SKM-1 treated with dmso at 0.1 percent for 144 hours (cell line): Measurements from ENCODE around the gene TRMT112.

Source experiments
- DNase-seq: peaks from one replicate; lab custom pipeline; 2025; ENCODE audit not compliant: unreplicated experiment; lab: John Stamatoyannopoulos, UW

TRMT112 gene

DNA sequence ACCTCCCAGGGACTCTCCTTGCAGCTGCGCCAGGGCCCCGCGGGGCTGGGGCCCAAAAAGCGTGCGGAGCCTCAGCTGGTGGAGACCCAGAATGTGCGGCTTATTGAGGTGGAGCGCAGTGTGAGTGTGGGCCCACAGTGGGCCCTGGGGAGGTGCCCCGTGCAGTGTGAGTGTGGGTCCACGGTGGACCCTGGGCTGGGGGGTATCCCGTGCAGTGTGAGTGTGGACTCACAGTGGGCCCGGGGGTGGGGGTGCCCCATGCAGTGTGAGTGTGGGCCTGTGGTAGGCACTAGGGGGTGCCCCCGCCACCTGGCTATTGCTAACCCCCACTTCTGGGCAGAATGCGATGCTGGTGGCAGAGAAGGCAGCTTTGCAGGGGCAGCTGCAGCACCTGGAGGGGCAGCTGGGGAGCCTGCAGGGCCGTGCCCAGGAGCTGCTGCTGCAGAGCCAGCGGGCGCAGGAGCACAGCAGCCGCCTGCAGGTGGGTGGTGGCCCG lies 33.8 kb upstream of the TRMT112 start:
- DNase-seq: no peak

DNA sequence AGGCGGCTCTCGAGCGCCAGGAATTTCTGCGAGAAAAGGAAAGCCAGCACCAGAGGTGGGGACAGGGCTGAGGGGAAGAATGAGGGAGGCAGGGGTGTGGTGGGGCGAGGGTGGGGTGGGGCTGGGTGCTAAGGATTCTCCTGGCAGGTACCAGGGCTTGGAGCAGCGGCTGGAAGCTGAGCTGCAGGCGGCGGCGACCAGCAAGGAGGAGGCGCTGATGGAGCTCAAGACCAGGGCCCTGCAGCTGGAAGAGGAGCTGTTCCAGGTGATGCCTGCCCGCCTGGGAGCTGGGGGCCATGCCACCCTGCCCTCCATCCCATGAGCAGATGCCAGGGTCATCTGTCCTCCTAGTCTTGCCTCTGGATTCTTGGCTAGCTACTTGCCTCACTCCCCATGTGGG lies 32.0 kb upstream of the TRMT112 start:
- no peak for DNase-seq

DNA sequence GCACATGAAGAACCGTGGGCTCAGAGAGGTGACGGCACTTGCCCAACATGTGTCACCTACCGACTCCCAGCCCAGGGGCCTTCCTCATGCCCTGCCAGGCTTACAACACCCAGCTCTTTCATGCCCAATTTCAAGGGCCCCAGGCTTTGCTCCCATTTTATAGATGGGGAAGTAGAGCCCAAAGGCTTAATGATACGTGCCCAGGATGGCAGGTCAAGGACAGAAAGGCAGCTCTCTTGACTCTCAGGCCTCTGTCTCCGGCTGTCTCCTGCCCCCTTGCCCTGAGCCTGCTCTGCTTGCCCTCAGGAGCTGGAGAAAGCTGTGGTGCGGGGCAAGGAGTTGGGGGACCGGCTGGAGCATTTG lies 31.6 kb upstream of the TRMT112 start:
- DNase-seq: no peak

DNA sequence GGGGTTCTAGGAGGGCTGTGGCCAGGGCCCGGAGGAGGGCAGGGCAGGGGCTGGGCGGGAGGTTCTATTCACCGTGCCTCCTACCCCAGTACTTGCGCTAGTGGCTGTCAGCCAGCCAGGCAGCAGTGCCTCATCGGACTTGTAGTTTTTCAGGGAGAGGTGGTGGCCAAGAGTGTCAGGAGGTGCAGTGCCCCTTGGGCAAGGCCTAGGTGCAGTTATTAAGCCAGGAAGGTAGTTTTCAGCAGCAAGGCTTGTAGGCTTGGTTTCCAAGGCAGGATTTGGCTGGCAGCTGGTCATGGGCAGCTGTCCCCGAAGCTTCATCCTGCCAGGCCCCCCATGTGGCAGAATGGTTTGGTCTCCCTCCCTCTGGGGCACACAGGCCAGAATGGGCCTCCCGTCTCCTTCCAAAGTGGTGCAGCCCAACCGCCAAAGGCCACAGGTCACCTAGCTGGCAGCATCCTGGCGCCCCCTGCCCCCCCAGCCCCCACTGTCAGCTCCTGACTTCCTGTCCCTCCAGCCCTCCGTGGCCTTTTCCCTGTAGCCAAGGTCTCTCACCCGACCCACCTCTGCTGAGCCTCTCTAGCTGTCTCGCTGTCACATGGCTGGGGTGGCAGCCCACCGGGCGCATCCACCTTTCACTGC lies 31.1 kb upstream of the TRMT112 start:
- DNase-seq: no peak

DNA sequence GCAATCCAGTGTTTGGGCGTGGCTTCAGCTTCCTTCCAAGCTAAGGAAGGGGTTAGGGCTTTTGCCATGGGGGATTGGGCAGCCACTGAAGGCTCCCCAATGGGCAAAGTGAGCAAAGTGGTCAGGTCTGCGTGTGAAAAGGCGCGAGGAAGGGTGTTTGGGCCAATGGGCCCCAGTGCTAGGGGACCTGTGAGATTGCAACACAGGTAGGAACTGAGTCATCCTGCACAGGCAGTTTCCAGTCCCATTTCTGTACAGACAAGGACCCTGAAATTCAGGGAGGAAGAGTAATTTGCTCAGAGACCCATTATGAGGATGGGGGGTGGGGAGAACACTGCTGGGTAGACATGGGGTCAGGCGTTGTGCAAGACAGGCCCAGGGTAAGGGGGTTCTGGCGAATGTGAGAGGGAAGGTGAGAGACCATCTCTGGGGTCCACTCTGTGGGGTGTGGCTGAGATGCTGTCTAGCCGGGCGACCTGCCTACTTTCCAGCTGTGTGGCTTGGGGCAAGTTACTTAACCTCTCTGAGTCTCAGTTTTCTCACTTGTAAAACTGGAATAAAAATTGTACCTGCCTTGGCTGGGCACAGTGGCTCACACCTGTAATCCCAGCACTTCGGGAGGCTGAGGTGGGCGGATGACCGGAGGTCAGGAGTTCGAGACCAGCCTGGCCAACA lies 30.0 kb upstream of the TRMT112 start:
- DNase-seq: peak; percentile 56

DNA sequence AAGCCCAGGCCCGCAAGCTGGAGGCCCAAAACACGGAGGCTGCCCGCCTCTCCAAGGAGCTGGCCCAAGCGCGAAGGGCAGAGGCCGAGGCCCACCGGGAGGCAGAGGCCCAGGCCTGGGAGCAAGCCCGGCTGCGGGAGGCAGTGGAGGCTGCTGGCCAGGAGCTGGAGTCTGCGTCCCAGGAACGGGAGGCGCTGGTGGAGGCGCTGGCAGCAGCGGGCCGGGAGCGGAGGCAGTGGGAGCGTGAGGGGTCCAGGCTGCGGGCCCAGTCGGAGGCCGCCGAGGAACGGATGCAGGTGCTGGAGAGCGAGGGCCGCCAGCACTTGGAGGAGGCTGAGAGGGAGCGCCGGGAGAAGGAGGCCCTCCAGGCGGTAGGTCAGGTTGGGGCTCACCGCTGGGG lies 27.4 kb upstream of the TRMT112 start:
- no peak for DNase-seq

GRCh38 chr11:64343767-64344559 lies 26.6 kb upstream of the TRMT112 start:
- DNase-seq: no peak

GRCh38 chr11:64342869-64343745 lies 25.7 kb upstream of the TRMT112 start:
- no peak for DNase-seq

- peak; percentile 67 for DNase-seq
These were observed 24.8 kb upstream of the TRMT112 start for GRCh38 chr11:64341851-64342791.

DNA sequence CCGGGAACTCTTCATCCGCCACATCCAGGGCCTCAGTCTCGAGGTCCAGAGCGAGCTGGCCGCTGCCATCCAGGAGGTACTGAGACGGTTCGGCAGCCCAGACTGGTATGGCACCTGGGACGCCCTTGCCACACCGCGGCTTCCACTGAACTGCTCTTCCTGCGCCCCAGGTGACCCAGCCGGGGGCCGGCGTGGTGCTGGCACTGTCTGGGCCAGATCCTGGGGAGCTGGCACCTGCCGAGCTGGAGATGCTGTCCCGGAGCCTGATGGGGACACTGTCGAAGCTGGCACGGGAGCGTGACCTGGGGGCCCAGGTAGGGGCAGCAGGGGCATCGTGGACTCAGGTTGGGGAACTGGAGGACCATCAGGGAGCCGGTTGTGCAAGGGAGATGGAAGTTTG lies 24.1 kb upstream of the TRMT112 start:
- no peak for DNase-seq

- peak; percentile 65 for DNase-seq
These were observed 23.4 kb upstream of the TRMT112 start for GRCh38 chr11:64340671-64341335.

DNA sequence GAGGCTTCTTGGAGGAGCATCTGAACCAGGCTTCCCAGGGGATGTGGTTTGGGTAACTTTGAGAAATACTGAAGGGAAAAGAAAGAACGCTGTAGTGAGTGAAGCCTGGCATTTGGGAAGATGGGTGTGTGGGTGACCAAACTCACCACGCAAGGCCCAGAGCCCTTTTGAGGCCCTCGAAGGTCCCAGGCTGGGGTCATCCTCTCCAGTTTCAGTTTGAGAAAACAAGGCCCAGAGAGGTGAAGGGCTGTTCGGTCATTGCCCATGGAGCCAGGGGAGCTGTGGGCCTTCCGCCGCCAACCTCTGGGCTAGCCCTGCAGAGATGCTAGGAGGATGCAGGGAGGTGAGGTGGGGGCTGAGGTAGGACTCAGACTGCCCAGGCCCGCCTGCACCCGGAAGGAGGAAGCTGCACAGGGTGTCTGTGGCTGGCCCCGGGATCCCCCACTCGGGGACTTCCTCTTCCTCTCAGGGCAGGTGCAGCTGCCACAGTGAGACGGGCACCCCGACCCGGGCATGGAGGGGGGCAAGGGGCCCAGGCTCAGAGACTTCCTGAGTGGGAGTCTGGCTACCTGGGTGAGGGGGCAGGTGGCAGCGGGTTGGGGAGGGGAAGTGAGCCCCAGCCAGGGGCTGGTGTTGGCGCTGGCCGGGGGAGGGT lies 22.5 kb upstream of the TRMT112 start, which contains the start of gene CCDC88B:
Gene CCDC88B (plus strand): TSS at position 451 of the 655 bp plus-strand sequence. CDS start 63 bp downstream, at position 514.
- peak; percentile 76 for DNase-seq

- no peak for DNase-seq
These were observed 21.9 kb upstream of the TRMT112 start for GRCh38 chr11:64339286-64339685.

DNA sequence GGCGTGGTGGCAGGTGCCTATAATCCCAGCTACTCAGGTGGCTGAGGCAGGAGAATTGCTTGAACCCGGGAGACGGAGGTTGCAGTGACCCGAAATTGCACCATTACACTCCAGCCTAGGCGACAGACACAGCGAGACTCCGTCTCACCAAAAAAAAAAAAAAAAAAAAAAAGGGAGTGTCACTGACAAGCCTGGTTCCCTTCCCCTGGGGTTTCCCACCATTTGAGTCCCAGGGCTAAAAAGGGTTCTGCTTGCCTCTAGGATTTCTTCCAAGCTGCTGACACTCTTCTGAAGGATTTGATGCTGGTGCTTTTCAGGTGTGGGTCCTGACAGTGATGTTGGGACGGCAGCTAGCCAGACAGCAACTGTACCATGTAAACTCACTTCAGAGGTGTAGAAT lies 21.4 kb upstream of the TRMT112 start:
- DNase-seq: no peak

DNA sequence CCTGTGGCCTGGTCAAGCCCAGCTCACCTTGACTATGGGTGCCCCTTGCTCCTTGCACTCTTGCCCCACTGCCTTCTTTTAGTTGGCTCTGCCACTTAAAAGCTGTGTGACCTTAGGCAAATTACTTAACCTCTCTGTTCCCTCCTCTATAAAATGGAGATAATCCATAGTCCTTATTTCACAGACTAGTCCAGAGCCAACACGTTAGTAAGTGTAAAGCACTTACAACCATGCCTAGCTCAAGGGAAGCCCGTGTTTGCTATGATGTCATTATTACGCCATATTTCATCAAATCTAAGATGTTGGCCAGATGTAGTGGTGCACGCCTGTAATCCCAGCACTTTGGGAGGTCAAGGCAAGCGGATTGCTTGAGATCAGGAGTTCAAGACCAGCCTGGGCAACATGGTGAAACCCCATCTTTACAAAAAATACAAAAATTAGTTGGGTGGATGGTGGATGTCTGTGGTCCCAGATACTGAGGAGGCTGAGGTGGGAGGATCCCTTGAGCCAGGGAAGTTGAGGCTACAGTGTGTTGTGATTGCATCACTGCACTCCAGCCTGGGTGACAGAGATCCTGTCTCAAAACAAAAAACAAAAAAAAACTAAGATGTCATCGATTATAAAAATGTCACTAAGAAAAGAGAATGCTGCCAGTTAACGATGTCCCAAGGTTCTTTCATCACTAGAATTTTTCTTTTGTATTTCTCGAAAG lies 20.3 kb upstream of the TRMT112 start:
- no peak for DNase-seq

DNA sequence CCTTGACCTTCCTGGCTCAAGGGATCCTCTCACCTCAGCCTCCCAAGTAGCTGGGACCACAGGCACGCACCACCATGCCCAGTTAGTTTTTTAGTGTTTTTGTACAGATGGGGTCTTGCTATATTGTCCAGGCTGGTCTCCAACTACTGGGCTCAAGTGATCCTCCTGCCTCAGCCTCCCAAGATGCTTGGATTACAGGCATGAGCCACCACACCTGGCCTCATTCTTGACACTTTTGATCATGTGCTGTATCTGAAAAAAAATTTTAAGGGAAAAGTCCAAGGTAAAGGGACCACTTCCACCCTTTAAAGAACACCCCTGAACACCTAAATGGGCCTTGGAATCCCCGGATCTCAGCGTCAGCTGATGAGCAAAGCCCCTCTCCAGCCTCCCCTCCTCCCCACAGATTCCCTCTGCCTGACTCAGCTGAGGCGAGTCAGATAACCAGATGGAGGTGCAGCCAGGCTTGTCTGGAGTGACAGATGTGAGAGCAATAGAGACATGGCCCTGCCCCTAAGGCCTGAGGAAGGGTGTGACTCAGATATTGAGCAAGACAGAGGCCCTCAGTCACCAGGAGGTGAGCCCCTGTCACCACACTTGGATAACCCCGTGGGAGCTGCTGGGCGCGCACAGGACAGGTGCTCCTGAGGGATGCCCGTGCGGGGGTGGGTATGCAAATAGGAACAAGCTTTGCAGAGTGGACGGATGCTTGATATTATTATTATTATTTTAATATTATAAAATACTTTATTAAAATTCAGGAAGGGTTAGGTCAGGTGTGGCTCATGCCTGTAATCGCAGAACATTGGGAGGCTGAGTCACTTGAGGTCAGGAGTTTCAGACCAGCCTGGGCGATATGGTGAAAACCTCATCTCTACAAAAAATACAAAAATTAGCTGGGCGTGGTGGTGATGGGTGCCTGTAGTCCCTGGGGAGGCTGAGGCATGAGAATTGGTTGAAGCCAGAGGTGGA lies 17.7 kb upstream of the TRMT112 start:
- DNase-seq: peak; percentile 95

DNA sequence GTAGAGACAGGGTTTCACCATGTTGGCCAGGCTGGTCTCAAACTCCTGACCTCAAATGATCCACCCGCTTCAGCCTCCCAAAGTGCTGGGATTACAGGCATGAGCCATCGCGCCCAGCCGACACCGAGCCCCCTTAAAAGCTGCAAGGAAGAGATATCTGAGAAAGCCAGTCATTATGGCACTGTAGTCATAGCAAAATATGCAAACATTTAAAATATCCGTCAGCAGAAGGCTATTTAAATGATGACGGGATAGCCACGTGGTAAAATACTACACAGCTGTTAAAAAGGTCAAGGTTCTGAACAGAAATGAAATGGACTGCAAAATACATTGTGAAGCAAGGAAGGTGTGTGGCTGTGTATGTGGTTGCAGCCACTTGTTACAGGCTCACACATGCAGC lies 16.2 kb upstream of the TRMT112 start:
- no peak for DNase-seq
